Gastroesophageal sphincter (tissue), 3 donors: Measurements from ENCODE around the gene SCAPER.

Experiments used
- CTCF ChIP-seq, 4 experiments: fragments of 200-600 bp in 2 of 4; fragments of 450-650 bp in 2 of 4; sonication (generic) in 1 of 4; IDR thresholded peaks; one replicate each; pipeline ENCODE4 v1.5.1; 2017 to 2019; ENCODE audit warnings: antibody characterized with exemption in 4 of 4, mild to moderate bottlenecking in 2 of 4, moderate library complexity in 2 of 4
- POLR2A ChIP-seq, 2 donors: fragments of 450-650 bp; IDR thresholded peaks; one replicate each; pipeline ENCODE4 v1.6.1; 2017; ENCODE audit warnings: antibody characterized with exemption in 2 of 2, mild to moderate bottlenecking in 2 of 2, moderate library complexity in 1 of 2
- POLR2AphosphoS5 ChIP-seq: sonication (generic); formaldehyde crosslinking; IDR thresholded peaks from one replicate; pipeline ENCODE4 v1.6.1; 2017; ENCODE audit warnings: antibody characterized with exemption

- TF ChIP-seq CTCF (IDR thresholded peaks at IDR 0.05) (no peak), POLR2AphosphoS5 (no peak), POLR2A (IDR thresholded peaks at IDR 0.05) (no peak)
Measured at GRCh38 chr15:76866008-76866407, 39.1 kb downstream of the SCAPER start.
